DND-41 (cell line): ENCODE data around the gene LCN12.

ENCODE experiments used
- ATAC-seq: fragments of 200-7000 bp; cut with Tn5 transposase; 3 replicates; pipeline ENCODE4 v1.9.1; 2021; ENCODE audit warnings: low read depth; ENCODE audit not compliant: insufficient read depth
- DNase-seq: peaks from one replicate; pipeline ENCODE4 v3.0.0-alpha.2; 2020
- H2AFZ ChIP-seq: 2 replicates; pipeline ENCODE4 v1.6.0; 2012; ENCODE audit warnings: low read depth, low read length
- H3K27ac ChIP-seq: 2 replicates; pipeline ENCODE4 v1.5.1; 2012; ENCODE audit warnings: low read length, inconsistent platforms
- H3K27me3 ChIP-seq: fragments of 200-600 bp; sonication (generic); 2 replicates; pipeline ENCODE4 v1.6.0; 2012; ENCODE audit warnings: low read length, mild to moderate bottlenecking, inconsistent platforms; ENCODE audit not compliant: insufficient read depth, poor library complexity
- H3K36me3 ChIP-seq: 2 replicates; pipeline ENCODE4 v1.5.1; 2012; ENCODE audit warnings: low read length, inconsistent platforms; ENCODE audit not compliant: insufficient read depth
- H3K4me1 ChIP-seq: 2 replicates; pipeline ENCODE4 v1.5.1; 2012; ENCODE audit warnings: mild to moderate bottlenecking, low read length; ENCODE audit not compliant: insufficient read depth
- H3K4me2 ChIP-seq: 2 replicates; pipeline ENCODE4 v1.6.0; 2012; ENCODE audit warnings: mild to moderate bottlenecking, moderate library complexity, low read length, inconsistent platforms; ENCODE audit not compliant: insufficient read depth
- H3K4me3 ChIP-seq, 2 experiments: fragments of 200-600 bp in 1 of 2; shearing (Covaris generic) in 1 of 2; 2 replicates each; pipeline ENCODE4 v1.5.1; 2012 to 2016; ENCODE audit warnings: inconsistent platforms in 2 of 2, low read length in 2 of 2, mild to moderate bottlenecking in 2 of 2, low read depth in 1 of 2, moderate library complexity in 1 of 2
- H3K79me2 ChIP-seq: 2 replicates; pipeline ENCODE4 v1.6.0; 2012; ENCODE audit warnings: low read length, inconsistent platforms; ENCODE audit not compliant: insufficient read depth
- H3K9ac ChIP-seq: 2 replicates; pipeline ENCODE4 v1.6.0; 2012; ENCODE audit warnings: low read depth, mild to moderate bottlenecking, inconsistent platforms, low read length, moderate library complexity
- H3K9me3 ChIP-seq: 2 replicates; pipeline ENCODE4 v1.5.1; 2012; ENCODE audit warnings: low read length, moderate library complexity, mild to moderate bottlenecking, inconsistent platforms; ENCODE audit not compliant: insufficient read depth, severe bottlenecking
- H4K20me1 ChIP-seq: 2 replicates; pipeline ENCODE4 v1.6.0; 2012; ENCODE audit warnings: low read length; ENCODE audit not compliant: insufficient read depth
- EZH2 ChIP-seq: IDR thresholded peaks from 3 replicates; pipeline ENCODE4 v1.6.1; 2012; ENCODE audit warnings: borderline replicate concordance, low read depth, mild to moderate bottlenecking, moderate library complexity, low read length, inconsistent platforms; ENCODE audit not compliant: severe bottlenecking
- TF ChIP-seq, protein P1 (sequence below): IDR thresholded peaks from 2 replicates; pipeline ENCODE4 v1.5.1; 2012; ENCODE audit warnings: borderline replicate concordance, low read length, moderate library complexity, mild to moderate bottlenecking; ENCODE audit not compliant: poor library complexity, severe bottlenecking; ENCODE audit errors: extremely low read depth

The LCN12 gene

DNA sequence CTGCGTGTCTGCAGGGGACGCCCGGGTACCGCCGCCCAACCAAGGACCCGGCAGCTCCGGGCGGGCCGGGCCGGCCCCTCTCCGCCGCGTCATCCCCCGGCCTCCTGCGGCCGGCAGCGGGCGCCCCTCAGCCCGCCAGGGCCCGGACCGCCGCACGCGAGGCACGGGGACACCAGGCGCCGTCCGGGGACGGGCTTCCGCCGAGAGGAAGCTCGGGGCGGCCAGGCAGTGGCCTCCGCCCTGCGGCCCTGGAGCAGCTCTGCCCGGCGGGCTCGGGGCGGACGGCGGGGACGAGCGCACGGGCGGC is 7.9 kb upstream of the LCN12 start:
- Histone ChIP-seq H3K27me3 (no peaks in the 10 kb centered on the region), H3K4me2 (peak overlapping the region; percentile 91), H2AFZ (peak overlapping the region; percentile 71), H3K27ac (peak overlapping the region; percentile 84), H3K9me3 (no peaks in the 10 kb centered on the region), H3K79me2 (peaks cover 23% of the 10 kb centered on the region), H3K4me1 (peaks cover 31% of the 10 kb centered on the region), H3K36me3 (peaks cover 34% of the 10 kb centered on the region), H4K20me1 (peaks cover 17% of the 10 kb centered on the region), H3K9ac (peak overlapping the region; percentile 89), H3K4me3 (peak overlapping the region; percentile 82 to 94; a peak in 3 of 4 replicates)
- TF ChIP-seq, protein P1, sequence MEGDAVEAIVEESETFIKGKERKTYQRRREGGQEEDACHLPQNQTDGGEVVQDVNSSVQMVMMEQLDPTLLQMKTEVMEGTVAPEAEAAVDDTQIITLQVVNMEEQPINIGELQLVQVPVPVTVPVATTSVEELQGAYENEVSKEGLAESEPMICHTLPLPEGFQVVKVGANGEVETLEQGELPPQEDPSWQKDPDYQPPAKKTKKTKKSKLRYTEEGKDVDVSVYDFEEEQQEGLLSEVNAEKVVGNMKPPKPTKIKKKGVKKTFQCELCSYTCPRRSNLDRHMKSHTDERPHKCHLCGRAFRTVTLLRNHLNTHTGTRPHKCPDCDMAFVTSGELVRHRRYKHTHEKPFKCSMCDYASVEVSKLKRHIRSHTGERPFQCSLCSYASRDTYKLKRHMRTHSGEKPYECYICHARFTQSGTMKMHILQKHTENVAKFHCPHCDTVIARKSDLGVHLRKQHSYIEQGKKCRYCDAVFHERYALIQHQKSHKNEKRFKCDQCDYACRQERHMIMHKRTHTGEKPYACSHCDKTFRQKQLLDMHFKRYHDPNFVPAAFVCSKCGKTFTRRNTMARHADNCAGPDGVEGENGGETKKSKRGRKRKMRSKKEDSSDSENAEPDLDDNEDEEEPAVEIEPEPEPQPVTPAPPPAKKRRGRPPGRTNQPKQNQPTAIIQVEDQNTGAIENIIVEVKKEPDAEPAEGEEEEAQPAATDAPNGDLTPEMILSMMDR = no peak
- TF ChIP-seq EZH2 = no peak
- DNase-seq = no peak
- ATAC-seq = no peak; the same call in 1 of the 3 replicates

DNA sequence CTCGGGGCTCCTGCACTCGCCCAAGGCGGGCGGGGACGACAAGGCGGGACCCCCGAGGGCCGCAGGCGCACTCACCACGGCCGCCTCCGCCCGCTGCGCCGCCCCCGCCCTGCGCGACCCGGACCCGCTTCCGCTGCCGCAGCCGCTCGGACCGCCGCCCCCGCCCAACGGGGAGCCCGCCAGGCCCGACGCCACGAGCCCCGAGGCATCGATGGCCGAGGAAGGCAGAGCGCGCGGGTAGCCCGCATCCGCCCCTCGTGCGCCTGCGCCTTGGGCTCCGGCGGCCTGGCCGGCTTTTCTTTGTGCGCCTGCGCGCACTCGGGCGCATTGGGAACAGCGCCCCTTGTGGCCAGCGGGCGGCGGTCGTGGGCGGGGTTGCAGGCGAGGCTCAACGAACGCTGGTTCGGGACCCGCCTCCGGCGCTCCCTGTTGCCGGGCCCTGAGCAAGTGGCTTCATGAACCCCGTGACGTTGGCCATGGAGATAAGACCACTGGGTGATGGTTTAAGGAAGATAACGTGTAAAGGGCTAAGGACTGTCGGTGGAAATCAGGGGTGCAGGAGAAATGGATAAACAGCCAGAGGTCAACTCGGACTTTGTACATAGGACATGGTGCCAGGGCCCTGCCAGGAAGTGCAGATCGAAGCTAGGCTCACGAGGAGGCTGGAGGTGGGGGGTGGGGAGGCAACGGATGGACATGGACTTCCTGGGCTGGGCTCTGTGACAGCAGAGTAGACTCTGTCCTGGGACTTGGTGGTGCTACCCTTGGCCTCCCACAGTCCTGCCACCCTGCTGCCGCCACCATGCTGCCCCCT is 7.3 kb upstream of the LCN12 start, which contains the start of the genes C8G and FBXW5:
C8G (plus strand) TSS at position 725 of the 814 bp plus-strand sequence; CDS start at position 803, 78 bp downstream.
FBXW5 (minus strand) TSS at position 220 of the 814 bp plus-strand sequence. CDS start 655 bp downstream, outside the sequence.
- Histone ChIP-seq H3K4me1 (peaks cover 35% of the 10 kb centered on the region), H3K4me3 (peak within 1 kb of the TSS; percentile 82 to 94; a peak in 3 of 4 replicates), H3K27ac (peak within 1 kb of the TSS; percentile 84), H3K9me3 (no peaks in the 10 kb centered on the region), H3K9ac (peak within 1 kb of the TSS; percentile 89), H4K20me1 (peaks cover 17% of the 10 kb centered on the region), H2AFZ (peak within 1 kb of the TSS; percentile 71), H3K36me3 (peaks cover 32% of the 10 kb centered on the region), H3K27me3 (no peaks in the 10 kb centered on the region), H3K4me2 (peak within 1 kb of the TSS; percentile 91), H3K79me2 (peaks cover 23% of the 10 kb centered on the region)
- TF ChIP-seq, protein P1 = peak; percentile 89
- no peak for TF ChIP-seq EZH2
- DNase-seq (peak; percentile 93), ATAC-seq (peak; percentile 79)

DNA sequence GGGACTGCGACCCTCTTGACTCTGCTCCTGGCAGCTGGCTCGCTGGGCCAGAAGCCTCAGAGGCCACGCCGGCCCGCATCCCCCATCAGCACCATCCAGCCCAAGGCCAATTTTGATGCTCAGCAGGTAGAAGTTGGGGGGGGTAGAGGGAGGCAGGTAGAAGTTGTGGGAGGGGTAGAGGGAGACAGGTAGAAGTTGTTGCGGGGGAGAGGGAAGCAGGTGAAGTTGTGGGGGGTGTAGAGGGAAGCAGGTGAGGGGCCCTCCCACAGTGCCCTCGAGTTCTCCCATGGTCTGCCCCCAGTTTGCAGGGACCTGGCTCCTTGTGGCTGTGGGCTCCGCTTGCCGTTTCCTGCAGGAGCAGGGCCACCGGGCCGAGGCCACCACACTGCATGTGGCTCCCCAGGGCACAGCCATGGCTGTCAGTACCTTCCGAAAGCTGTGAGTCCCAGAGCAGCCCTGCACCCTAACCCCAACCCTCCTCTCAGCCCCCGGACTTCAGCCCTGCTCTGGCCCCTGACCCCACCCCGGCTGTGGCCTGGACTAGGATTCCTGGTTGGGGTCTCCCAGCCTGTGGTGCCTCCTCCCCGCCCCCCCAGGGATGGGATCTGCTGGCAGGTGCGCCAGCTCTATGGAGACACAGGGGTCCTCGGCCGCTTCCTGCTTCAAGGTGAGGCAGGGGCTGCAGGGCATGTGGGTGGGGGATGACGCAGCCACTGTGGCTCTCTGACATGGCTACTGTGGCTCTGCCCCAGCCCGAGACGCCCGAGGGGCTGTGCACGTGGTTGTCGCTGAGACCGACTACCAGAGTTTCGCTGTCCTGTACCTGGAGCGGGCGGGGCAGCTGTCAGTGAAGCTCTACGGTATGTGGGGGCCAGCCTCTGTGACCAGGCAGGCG is 6.5 kb upstream of the LCN12 start:
- Histone ChIP-seq H2AFZ (0 out of 2 replicates have a peak overlapping the region, but pooled peaks have one; percentile 60), H3K27ac (no peak overlapping the region), H3K9ac (no peak overlapping the region)

More for the DNA sequence above, 6.5 kb upstream of the LCN12 start:
- Histone ChIP-seq H3K9me3 (no peaks in the 10 kb centered on the region), H3K4me2 (peak overlapping the region; percentile 50; the same call in 1 of the 2 replicates), H3K36me3 (peaks cover 24% of the 10 kb centered on the region), H3K27me3 (no peaks in the 10 kb centered on the region), H3K79me2 (peaks cover 23% of the 10 kb centered on the region), H4K20me1 (peaks cover 17% of the 10 kb centered on the region), H3K4me3 (peak overlapping the region in 1 of 2 experiments; percentile 36; a peak in 1 of 4 replicates), H3K4me1 (peaks cover 41% of the 10 kb centered on the region)
- DNase-seq = no peak
- no peak for TF ChIP-seq EZH2
- TF ChIP-seq, protein P1 = no peak
- no peak for ATAC-seq
